ENCODE results near the gene PRKG1. TPM values are rescaled to one million over a fixed set of nuclear protein-coding genes. Genes with fewer than 3 reads are reported as not detected.

Gene PRKG1
- polyA plus RNA-seq, 4 donors = 0.45 to 7.4 (median 1.3) TPM

DNA sequence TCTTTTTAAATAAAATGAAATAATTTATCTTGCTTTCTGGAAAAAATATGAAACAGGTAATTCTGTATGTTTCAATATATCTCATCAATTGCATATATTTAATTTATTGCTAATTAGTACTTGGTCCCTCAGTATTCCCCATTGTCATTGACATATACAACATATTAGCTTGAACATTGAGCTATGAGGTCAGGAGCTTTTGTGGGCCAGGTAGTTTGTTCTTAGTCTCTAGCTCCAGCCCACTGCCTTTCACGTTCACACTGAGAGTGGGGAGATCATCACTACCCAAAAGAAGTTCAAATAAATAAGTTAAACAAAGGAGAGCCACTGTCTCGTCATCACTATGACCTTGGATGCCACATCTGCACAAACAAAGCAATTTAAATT, 1185.1 kb downstream of the PRKG1 start:
- no peak overlapping the region for H3K4me3 ChIP-seq (ENCODE audit: low read depth in 1 of 3, low read length in 3 of 3)
- no peaks in the 10 kb centered on the region for H3K36me3 ChIP-seq (ENCODE audit: control insufficient read depth in 3 of 3, insufficient read depth in 2 of 3, low read depth in 1 of 3, low read length in 3 of 3)
- no peak overlapping the region for H3K27ac ChIP-seq (ENCODE audit: low read depth in 1 of 3, low read length in 2 of 3)
- DNase-seq (no peak), FAIRE-seq (no peak)
- peaks cover 0 to 3% (median 0%) of the 10 kb centered on the region in 3 donors for H3K4me1 ChIP-seq (ENCODE audit: control insufficient read depth in 3 of 3, insufficient read depth in 2 of 3, low read depth in 1 of 3, low read length in 2 of 3)
- 57 to 73% (median 63%) methylated on average over 2 of the region's 2 CpGs for WGBS, 3 donors
- no peaks in the 10 kb centered on the region for H3K27me3 ChIP-seq (ENCODE audit: control insufficient read depth in 3 of 3, insufficient read depth in 3 of 3, low read length in 3 of 3)
- H3K9me3 ChIP-seq (ENCODE audit: control insufficient read depth in 2 of 2, insufficient read depth in 1 of 2, low read depth in 1 of 2, low read length in 1 of 2) = no peaks in the 10 kb centered on the region

DNA sequence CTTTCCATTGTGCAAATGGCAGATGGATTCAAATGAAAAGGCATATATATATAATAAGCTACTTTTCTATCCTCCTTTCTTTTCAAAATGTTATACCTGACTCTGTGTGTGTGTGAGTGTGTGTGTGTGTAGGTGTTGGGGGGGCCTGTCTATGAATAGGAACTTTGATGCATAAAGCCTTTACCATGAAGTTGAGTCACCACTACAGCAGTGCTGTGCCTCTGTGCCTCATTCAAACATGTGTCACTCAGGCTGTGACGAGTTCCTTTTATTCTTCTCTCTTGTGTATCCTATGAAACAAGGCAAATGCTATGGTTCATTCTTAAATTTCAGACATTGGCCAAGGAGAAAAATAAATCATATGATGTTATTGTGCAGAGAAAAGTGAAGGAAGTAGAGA, 1187.1 kb downstream of the PRKG1 start:
- H3K27me3 ChIP-seq (ENCODE audit: control insufficient read depth in 3 of 3, insufficient read depth in 3 of 3, low read length in 3 of 3) = no peaks in the 10 kb centered on the region
- peaks cover 0 to 3% (median 0%) of the 10 kb centered on the region in 3 donors for H3K4me1 ChIP-seq (ENCODE audit: control insufficient read depth in 3 of 3, insufficient read depth in 2 of 3, low read depth in 1 of 3, low read length in 2 of 3)
- no peak overlapping the region for H3K4me3 ChIP-seq (ENCODE audit: low read depth in 1 of 3, low read length in 3 of 3)
- DNase-seq (no peak), FAIRE-seq (no peak)
- H3K36me3 ChIP-seq (ENCODE audit: control insufficient read depth in 3 of 3, insufficient read depth in 2 of 3, low read depth in 1 of 3, low read length in 3 of 3) = no peaks in the 10 kb centered on the region
- H3K27ac ChIP-seq (ENCODE audit: low read depth in 1 of 3, low read length in 2 of 3) = no peak overlapping the region
- WGBS, 3 donors = 71 to 96% (median 86%) methylated on average over 1 of the region's 1 CpG
- no peaks in the 10 kb centered on the region for H3K9me3 ChIP-seq (ENCODE audit: control insufficient read depth in 2 of 2, insufficient read depth in 1 of 2, low read depth in 1 of 2, low read length in 1 of 2)

- Histone ChIP-seq H3K27ac (ENCODE audit: low read depth in 1 of 3, low read length in 2 of 3) (no peak overlapping the region), H3K9me3 (ENCODE audit: control insufficient read depth in 2 of 2, insufficient read depth in 1 of 2, low read depth in 1 of 2, low read length in 1 of 2) (no peaks in the 10 kb centered on the region), H3K36me3 (ENCODE audit: control insufficient read depth in 3 of 3, insufficient read depth in 2 of 3, low read depth in 1 of 3, low read length in 3 of 3) (no peaks in the 10 kb centered on the region), H3K4me3 (ENCODE audit: low read depth in 1 of 3, low read length in 3 of 3) (no peak overlapping the region), H3K27me3 (ENCODE audit: control insufficient read depth in 3 of 3, insufficient read depth in 3 of 3, low read length in 3 of 3) (no peaks in the 10 kb centered on the region), H3K4me1 (ENCODE audit: control insufficient read depth in 3 of 3, insufficient read depth in 2 of 3, low read depth in 1 of 3, low read length in 2 of 3) (no peaks in the 10 kb centered on the region)
- no peak for FAIRE-seq
- 83 to 86% (median 85%) methylated on average over 3 of the region's 3 CpGs for WGBS, 3 donors
- DNase-seq = no peak
These were observed 1191.0 kb downstream of the PRKG1 start for GRCh38 chr10:52265131-52265926.

GRCh38 chr10:52266858-52267257, 1192.6 kb downstream of the PRKG1 start:
- FAIRE-seq = no peak
- no peaks in the 10 kb centered on the region for H3K27me3 ChIP-seq (ENCODE audit: control insufficient read depth in 3 of 3, insufficient read depth in 3 of 3, low read length in 3 of 3)

GRCh38 chr10:52268790-52269189, 1194.5 kb downstream of the PRKG1 start:
- H3K36me3 ChIP-seq (ENCODE audit: control insufficient read depth in 3 of 3, insufficient read depth in 2 of 3, low read depth in 1 of 3, low read length in 3 of 3) = no peaks in the 10 kb centered on the region

More at GRCh38 chr10:52266858-52267257, 1192.6 kb downstream of the PRKG1 start:
- H3K27ac ChIP-seq (ENCODE audit: low read depth in 1 of 3, low read length in 2 of 3) = no peak overlapping the region
- no peaks in the 10 kb centered on the region for H3K4me1 ChIP-seq (ENCODE audit: control insufficient read depth in 3 of 3, insufficient read depth in 2 of 3, low read depth in 1 of 3, low read length in 2 of 3)
- no peaks in the 10 kb centered on the region for H3K36me3 ChIP-seq (ENCODE audit: control insufficient read depth in 3 of 3, insufficient read depth in 2 of 3, low read depth in 1 of 3, low read length in 3 of 3)
- no peaks in the 10 kb centered on the region for H3K9me3 ChIP-seq (ENCODE audit: control insufficient read depth in 2 of 2, insufficient read depth in 1 of 2, low read depth in 1 of 2, low read length in 1 of 2)
- DNase-seq = no peak
- no peak overlapping the region for H3K4me3 ChIP-seq (ENCODE audit: low read depth in 1 of 3, low read length in 3 of 3)
- WGBS, 3 donors = 80 to 88% (median 82%) methylated on average over 1 of the region's 1 CpG

GRCh38 chr10:52269233-52269632, 1194.9 kb downstream of the PRKG1 start:
- Histone ChIP-seq H3K27ac (ENCODE audit: low read depth in 1 of 3, low read length in 2 of 3) (no peak overlapping the region), H3K27me3 (ENCODE audit: control insufficient read depth in 3 of 3, insufficient read depth in 3 of 3, low read length in 3 of 3) (no peaks in the 10 kb centered on the region), H3K9me3 (ENCODE audit: control insufficient read depth in 2 of 2, insufficient read depth in 1 of 2, low read depth in 1 of 2, low read length in 1 of 2) (no peaks in the 10 kb centered on the region), H3K36me3 (ENCODE audit: control insufficient read depth in 3 of 3, insufficient read depth in 2 of 3, low read depth in 1 of 3, low read length in 3 of 3) (no peaks in the 10 kb centered on the region), H3K4me3 (ENCODE audit: low read depth in 1 of 3, low read length in 3 of 3) (no peak overlapping the region), H3K4me1 (ENCODE audit: control insufficient read depth in 3 of 3, insufficient read depth in 2 of 3, low read depth in 1 of 3, low read length in 2 of 3) (no peaks in the 10 kb centered on the region)
- FAIRE-seq (no peak), DNase-seq (no peak)
- 71 to 79% (median 75%) methylated on average over 4 of the region's 4 CpGs for WGBS, 3 donors

More at GRCh38 chr10:52268790-52269189, 1194.5 kb downstream of the PRKG1 start:
- FAIRE-seq (no peak), DNase-seq (no peak)
- no peaks in the 10 kb centered on the region for H3K9me3 ChIP-seq (ENCODE audit: control insufficient read depth in 2 of 2, insufficient read depth in 1 of 2, low read depth in 1 of 2, low read length in 1 of 2)
- no peaks in the 10 kb centered on the region for H3K27me3 ChIP-seq (ENCODE audit: control insufficient read depth in 3 of 3, insufficient read depth in 3 of 3, low read length in 3 of 3)
- H3K4me1 ChIP-seq (ENCODE audit: control insufficient read depth in 3 of 3, insufficient read depth in 2 of 3, low read depth in 1 of 3, low read length in 2 of 3) = no peaks in the 10 kb centered on the region
- 86 to 92% (median 88%) methylated on average over 2 of the region's 2 CpGs for WGBS, 3 donors
- no peak overlapping the region for H3K27ac ChIP-seq (ENCODE audit: low read depth in 1 of 3, low read length in 2 of 3)
- H3K4me3 ChIP-seq (ENCODE audit: low read depth in 1 of 3, low read length in 3 of 3) = no peak overlapping the region

DNA sequence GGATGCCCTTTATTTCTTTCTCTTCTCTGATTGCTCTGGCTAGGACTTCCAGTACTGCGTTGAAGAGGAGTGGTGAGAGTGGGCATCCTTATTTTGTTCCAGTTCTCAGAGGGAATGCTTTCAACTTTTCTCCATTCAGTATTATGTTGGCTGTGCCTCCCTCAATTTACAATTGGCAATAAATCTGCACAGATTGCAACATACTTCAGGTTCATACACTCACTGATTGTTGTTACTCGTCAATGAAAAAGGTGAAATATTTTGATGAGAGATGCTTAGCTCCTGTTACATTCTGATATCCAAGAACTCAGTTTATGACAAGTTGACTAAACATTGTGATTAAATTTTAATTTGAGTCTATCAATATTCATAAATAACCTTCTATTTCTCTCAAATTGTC, 1201.9 kb downstream of the PRKG1 start:
- H3K36me3 ChIP-seq (ENCODE audit: control insufficient read depth in 3 of 3, insufficient read depth in 2 of 3, low read depth in 1 of 3, low read length in 3 of 3) = no peaks in the 10 kb centered on the region
- H3K9me3 ChIP-seq (ENCODE audit: control insufficient read depth in 2 of 2, insufficient read depth in 1 of 2, low read depth in 1 of 2, low read length in 1 of 2) = peaks cover 0 to 3% of the 10 kb centered on the region in 2 donors
- no peaks in the 10 kb centered on the region for H3K27me3 ChIP-seq (ENCODE audit: control insufficient read depth in 3 of 3, insufficient read depth in 3 of 3, low read length in 3 of 3)
- no peaks in the 10 kb centered on the region for H3K4me1 ChIP-seq (ENCODE audit: control insufficient read depth in 3 of 3, insufficient read depth in 2 of 3, low read depth in 1 of 3, low read length in 2 of 3)
- DNase-seq (no peak), FAIRE-seq (no peak)
- no peak overlapping the region for H3K27ac ChIP-seq (ENCODE audit: low read depth in 1 of 3, low read length in 2 of 3)
- WGBS, 3 donors = 61 to 77% (median 74%) methylated on average over 2 of the region's 2 CpGs
- no peak overlapping the region for H3K4me3 ChIP-seq (ENCODE audit: low read depth in 1 of 3, low read length in 3 of 3)

- FAIRE-seq = no peak
- H3K27ac ChIP-seq (ENCODE audit: low read depth in 1 of 3, low read length in 2 of 3) = no peak overlapping the region
- 19 to 34% (median 23%) methylated on average over 1 of the region's 1 CpG for WGBS, 3 donors
- H3K4me3 ChIP-seq (ENCODE audit: low read depth in 1 of 3, low read length in 3 of 3) = no peak overlapping the region
- H3K36me3 ChIP-seq (ENCODE audit: control insufficient read depth in 3 of 3, insufficient read depth in 2 of 3, low read depth in 1 of 3, low read length in 3 of 3) = no peaks in the 10 kb centered on the region
- no peak for DNase-seq
- no peaks in the 10 kb centered on the region for H3K27me3 ChIP-seq (ENCODE audit: control insufficient read depth in 3 of 3, insufficient read depth in 3 of 3, low read length in 3 of 3)
- peaks cover 0 to 3% of the 10 kb centered on the region in 2 donors for H3K9me3 ChIP-seq (ENCODE audit: control insufficient read depth in 2 of 2, insufficient read depth in 1 of 2, low read depth in 1 of 2, low read length in 1 of 2)
- H3K4me1 ChIP-seq (ENCODE audit: control insufficient read depth in 3 of 3, insufficient read depth in 2 of 3, low read depth in 1 of 3, low read length in 2 of 3) = no peaks in the 10 kb centered on the region
These were observed 1202.7 kb downstream of the PRKG1 start for GRCh38 chr10:52276986-52277385.

GRCh38 chr10:52279546-52279945, 1205.3 kb downstream of the PRKG1 start:
- Histone ChIP-seq H3K4me3 (ENCODE audit: low read depth in 1 of 3, low read length in 3 of 3) (no peak overlapping the region), H3K27me3 (ENCODE audit: control insufficient read depth in 3 of 3, insufficient read depth in 3 of 3, low read length in 3 of 3) (no peaks in the 10 kb centered on the region), H3K36me3 (ENCODE audit: control insufficient read depth in 3 of 3, insufficient read depth in 2 of 3, low read depth in 1 of 3, low read length in 3 of 3) (no peaks in the 10 kb centered on the region), H3K9me3 (ENCODE audit: control insufficient read depth in 2 of 2, insufficient read depth in 1 of 2, low read depth in 1 of 2, low read length in 1 of 2) (peaks cover 0 to 3% of the 10 kb centered on the region in 2 donors), H3K4me1 (ENCODE audit: control insufficient read depth in 3 of 3, insufficient read depth in 2 of 3, low read depth in 1 of 3, low read length in 2 of 3) (no peaks in the 10 kb centered on the region), H3K27ac (ENCODE audit: low read depth in 1 of 3, low read length in 2 of 3) (no peak overlapping the region)
- no peak for DNase-seq
- 64 to 72% (median 69%) methylated on average over 3 of the region's 3 CpGs for WGBS, 3 donors
- no peak for FAIRE-seq
